EH (cell line): ENCODE data around the gene CLDN25.

Source experiments
- DNase-seq: peaks from one replicate; pipeline ENCODE4 v3.0.0-alpha.2; 2015; ENCODE audit warnings: low read depth

The CLDN25 gene

GRCh38 chr11:113808931-113809330 lies 29.3 kb downstream of the CLDN25 start:
- DNase-seq, result no peak

- no peak for DNase-seq
Measured at GRCh38 chr11:113814181-113814580, 34.6 kb downstream of the CLDN25 start.

GRCh38 chr11:113817162-113817561 lies 37.6 kb downstream of the CLDN25 start:
- peak; percentile 12 for DNase-seq

GRCh38 chr11:113817626-113818025 lies 38.0 kb downstream of the CLDN25 start:
- no peak for DNase-seq

- DNase-seq, result no peak
Measured at GRCh38 chr11:113818426-113818825, 38.8 kb downstream of the CLDN25 start.

- no peak for DNase-seq
Measured at GRCh38 chr11:113827477-113827876, 47.9 kb downstream of the CLDN25 start.

- no peak for DNase-seq
Measured at GRCh38 chr11:113828191-113828590, 48.6 kb downstream of the CLDN25 start.

- DNase-seq, result no peak
Measured at GRCh38 chr11:113829751-113830150, 50.2 kb downstream of the CLDN25 start.
